A673 (cell line): Measurements from ENCODE around the gene ADSL.

Experiments
- EZH2 ChIP-seq: fragments of 200-600 bp; sonication (generic); IDR thresholded peaks from 2 replicates; pipeline ENCODE4 v1.6.1; 2017; ENCODE audit warnings: borderline replicate concordance, low read depth, mild to moderate bottlenecking, mixed read lengths, antibody characterized with exemption, low read length; ENCODE audit not compliant: poor library complexity, severe bottlenecking
- TF ChIP-seq, protein P1 (sequence below): fragments of 300-800, 200-600 bp; sonication (generic); conservative IDR thresholded peaks from 2 replicates; pipeline ENCODE4 v1.5.1; 2017; ENCODE audit warnings: low read depth, mild to moderate bottlenecking, antibody characterized with exemption, low read length, moderate library complexity, mixed read lengths

DNA sequence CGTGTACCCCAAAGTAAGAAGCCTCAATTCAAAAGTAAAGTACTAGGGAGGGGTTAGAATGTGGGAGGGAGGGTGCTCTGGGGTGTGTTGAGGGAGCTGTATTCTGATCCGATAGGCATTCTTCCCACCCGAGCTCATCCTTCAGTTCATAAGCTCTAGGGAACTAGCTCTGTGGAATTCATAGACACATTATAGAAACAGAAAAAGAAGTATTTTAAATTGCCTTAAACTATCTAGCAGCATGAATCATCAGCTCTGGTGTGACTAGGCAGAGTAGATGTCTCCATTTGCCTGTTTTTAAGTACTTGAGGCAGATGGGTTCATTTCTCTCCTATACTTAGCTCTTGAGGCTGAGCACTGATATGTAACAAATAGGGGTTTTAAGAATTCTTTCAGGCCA lies 16.8 kb downstream of the ADSL start:
- TF ChIP-seq, protein P1, sequence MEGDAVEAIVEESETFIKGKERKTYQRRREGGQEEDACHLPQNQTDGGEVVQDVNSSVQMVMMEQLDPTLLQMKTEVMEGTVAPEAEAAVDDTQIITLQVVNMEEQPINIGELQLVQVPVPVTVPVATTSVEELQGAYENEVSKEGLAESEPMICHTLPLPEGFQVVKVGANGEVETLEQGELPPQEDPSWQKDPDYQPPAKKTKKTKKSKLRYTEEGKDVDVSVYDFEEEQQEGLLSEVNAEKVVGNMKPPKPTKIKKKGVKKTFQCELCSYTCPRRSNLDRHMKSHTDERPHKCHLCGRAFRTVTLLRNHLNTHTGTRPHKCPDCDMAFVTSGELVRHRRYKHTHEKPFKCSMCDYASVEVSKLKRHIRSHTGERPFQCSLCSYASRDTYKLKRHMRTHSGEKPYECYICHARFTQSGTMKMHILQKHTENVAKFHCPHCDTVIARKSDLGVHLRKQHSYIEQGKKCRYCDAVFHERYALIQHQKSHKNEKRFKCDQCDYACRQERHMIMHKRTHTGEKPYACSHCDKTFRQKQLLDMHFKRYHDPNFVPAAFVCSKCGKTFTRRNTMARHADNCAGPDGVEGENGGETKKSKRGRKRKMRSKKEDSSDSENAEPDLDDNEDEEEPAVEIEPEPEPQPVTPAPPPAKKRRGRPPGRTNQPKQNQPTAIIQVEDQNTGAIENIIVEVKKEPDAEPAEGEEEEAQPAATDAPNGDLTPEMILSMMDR, result no peak
- TF ChIP-seq EZH2, result no peak
